NB4 (cell line): ENCODE measurements around the gene LINC00632.

Experiments
- DNase-seq: peaks from one replicate; pipeline ENCODE4 v3.0.0; 2010; ENCODE audit warnings: low read depth
- H3K4me3 ChIP-seq: one replicate; pipeline ENCODE4 v1.5.1; 2011; ENCODE audit warnings: mild to moderate bottlenecking, low read depth, low read length, moderate library complexity
- MYC ChIP-seq: IDR thresholded peaks from 2 replicates; pipeline ENCODE4 v1.6.1; 2011; ENCODE audit warnings: low read depth, low read length
- POLR2A ChIP-seq: IDR thresholded peaks from 2 replicates; pipeline ENCODE4 v1.6.1; 2011; ENCODE audit warnings: mild to moderate bottlenecking; ENCODE audit not compliant: insufficient read length; ENCODE audit errors: extremely low read depth
- TF ChIP-seq, protein P1 (sequence below): IDR thresholded peaks from 2 replicates; pipeline ENCODE4 v1.6.1; 2011; ENCODE audit warnings: low read depth, low read length
- TF ChIP-seq, protein P2 (sequence below): IDR thresholded peaks from one replicate; pipeline ENCODE4 v1.5.1; 2012; ENCODE audit warnings: low read depth, low read length

The LINC00632 gene

DNA sequence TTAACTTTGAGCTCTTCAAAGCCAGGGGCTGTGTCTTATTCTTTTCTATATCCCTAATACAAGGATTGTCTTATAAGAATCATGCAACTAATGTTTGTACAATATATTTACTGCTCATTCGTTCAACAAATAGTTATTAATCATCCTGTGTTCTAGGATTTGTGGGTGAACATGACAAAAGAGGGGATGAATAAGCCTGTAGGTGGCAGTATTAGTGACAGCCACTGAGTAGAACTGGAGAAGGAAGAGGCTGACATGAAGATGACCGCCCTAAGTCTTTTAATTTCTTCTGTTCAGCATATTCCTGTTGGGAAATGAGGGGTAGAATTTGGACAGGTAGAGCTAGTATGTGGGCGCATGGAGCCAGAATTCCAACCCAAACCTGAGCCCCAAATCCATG lies 11.9 kb upstream of the LINC00632 start:
- TF ChIP-seq, protein P1, sequence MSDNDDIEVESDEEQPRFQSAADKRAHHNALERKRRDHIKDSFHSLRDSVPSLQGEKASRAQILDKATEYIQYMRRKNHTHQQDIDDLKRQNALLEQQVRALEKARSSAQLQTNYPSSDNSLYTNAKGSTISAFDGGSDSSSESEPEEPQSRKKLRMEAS: no peak
- TF ChIP-seq, protein P2, sequence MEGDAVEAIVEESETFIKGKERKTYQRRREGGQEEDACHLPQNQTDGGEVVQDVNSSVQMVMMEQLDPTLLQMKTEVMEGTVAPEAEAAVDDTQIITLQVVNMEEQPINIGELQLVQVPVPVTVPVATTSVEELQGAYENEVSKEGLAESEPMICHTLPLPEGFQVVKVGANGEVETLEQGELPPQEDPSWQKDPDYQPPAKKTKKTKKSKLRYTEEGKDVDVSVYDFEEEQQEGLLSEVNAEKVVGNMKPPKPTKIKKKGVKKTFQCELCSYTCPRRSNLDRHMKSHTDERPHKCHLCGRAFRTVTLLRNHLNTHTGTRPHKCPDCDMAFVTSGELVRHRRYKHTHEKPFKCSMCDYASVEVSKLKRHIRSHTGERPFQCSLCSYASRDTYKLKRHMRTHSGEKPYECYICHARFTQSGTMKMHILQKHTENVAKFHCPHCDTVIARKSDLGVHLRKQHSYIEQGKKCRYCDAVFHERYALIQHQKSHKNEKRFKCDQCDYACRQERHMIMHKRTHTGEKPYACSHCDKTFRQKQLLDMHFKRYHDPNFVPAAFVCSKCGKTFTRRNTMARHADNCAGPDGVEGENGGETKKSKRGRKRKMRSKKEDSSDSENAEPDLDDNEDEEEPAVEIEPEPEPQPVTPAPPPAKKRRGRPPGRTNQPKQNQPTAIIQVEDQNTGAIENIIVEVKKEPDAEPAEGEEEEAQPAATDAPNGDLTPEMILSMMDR: peak; percentile 36
- DNase-seq: peak; percentile 12
- H3K4me3 ChIP-seq: no peak overlapping the region

DNA sequence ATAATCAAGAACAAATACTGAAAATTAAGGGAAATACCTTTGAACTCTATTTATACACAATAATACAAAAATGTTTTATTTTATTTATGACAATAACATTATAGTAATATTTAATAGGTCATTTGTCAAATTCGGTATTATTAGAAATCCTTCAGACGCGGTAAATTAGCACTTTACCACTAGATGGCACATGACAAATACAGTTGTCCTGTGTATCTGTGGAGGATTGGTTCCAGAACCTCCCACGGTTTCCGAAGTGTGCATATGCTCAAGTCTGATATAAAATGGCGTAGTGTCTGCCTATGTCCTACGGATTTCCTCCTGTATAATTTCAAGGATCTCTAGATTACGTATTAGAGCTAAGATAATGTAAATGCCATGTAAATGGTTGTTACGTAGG lies 8.1 kb upstream of the LINC00632 start:
- TF ChIP-seq, protein P2: peak; percentile 19
- TF ChIP-seq POLR2A: no peak
- no peak for TF ChIP-seq MYC
- TF ChIP-seq, protein P1: no peak
- DNase-seq: peak; percentile 31
- no peak overlapping the region for H3K4me3 ChIP-seq

DNA sequence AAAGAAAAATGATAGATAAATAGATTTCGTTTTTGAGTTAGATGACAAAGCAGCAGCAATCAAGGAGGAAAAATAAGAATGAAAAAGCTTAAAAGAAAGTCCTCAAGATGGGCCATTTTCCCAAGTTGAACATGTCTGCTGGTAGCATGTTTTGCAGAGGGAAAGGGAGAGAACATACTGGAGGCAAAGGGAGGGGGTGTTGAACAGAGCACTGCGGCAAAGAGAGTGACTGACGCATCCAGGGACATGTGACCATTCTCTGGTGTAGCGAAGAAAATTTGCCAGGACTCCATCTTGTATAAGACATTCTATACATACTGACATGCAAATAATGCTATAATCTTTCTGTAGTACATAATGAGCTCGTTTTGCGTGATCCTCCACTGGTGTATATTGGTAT lies 1.2 kb downstream of the LINC00632 start:
- H3K4me3 ChIP-seq: no peak overlapping the region
- TF ChIP-seq, protein P2: no peak
- TF ChIP-seq, protein P1: no peak
- TF ChIP-seq MYC: no peak
- no peak for TF ChIP-seq POLR2A
- DNase-seq: no peak

DNA sequence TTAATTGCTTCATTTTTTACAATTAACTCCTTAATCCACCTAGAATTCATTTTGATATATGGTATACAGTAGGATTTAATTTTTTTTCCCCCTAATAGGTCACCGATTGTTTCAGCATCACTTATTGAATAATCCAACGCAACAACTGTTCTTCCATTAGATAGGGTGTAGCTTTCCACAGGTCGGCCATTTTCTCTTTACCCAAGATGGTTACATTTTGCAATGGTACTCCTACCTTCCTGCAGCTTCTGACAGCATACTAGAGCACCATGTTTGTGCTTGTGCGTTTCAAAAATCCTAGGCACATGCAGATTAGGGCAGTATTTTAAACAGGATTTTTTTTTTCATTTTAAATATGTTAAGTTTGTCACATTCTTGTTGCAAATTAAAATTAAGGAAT lies 2.3 kb downstream of the LINC00632 start:
- TF ChIP-seq MYC: no peak
- TF ChIP-seq, protein P1: no peak
- TF ChIP-seq POLR2A: no peak
- TF ChIP-seq, protein P2: no peak
- H3K4me3 ChIP-seq: no peak overlapping the region
- no peak for DNase-seq

DNA sequence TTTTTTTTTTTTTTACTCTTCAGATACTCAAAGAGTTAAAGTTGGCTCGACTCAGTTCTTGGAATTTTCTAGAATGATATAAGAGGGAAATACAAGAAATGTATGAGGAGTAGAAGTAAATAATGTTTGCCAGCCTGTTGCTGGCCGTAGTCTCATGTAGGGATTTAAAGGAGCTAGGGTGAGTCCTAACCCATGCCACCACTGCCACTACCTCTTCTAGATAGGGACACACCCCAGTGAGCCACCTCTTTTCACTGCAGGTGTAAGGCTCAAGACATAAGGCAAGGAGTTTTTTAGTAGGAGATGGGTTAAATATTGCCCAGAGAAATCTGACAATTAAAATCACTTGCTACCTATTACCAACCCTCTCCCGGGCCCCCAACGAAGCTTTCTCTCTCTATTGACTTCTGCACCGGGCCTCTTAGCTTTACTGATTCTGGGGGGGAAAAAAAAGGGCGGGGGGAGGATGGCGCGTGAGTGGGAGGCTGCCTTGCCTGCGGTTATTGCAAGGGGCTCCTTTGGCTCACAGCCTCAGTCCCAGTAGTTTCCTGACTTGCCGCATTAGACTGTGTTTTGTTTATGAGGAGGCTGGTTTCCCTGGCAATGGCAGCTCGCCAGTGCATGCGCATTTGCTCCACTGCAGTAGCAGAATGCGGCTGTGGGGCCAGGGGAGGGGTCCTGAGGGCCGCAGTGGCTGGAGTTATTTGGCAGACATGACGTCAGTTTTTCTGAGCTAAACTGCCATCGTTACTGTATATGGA lies 3.0 kb downstream of the LINC00632 start:
- DNase-seq: peak; percentile 53
- H3K4me3 ChIP-seq: no peak overlapping the region
- TF ChIP-seq, protein P2: no peak
- TF ChIP-seq, protein P1: no peak
- TF ChIP-seq POLR2A: no peak
